Measurements from ENCODE around the gene UGT2A3.

DNA sequence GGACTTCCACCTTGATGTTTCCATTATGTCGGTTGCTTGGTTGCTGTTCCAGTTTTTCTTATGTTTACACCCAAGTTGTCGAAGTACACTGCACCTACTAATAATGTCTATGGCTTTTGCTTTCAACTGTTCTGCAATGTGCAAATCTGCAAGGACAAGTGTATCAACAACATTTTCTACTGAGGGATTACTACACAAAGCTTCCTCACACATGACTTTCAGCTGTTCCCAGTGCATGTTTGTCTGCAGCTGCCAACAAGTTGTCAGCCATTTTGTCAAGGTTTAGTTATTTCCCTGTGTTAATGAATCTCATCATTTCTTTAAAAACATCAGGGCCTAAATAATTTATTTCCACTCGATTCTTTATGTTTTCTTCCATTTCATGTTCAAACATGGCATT lies 45.4 kb upstream of the UGT2A3 start:
- no peak for TF ChIP-seq POLR2AphosphoS5 (IDR thresholded peaks at IDR 0.05; ENCODE audit: insufficient read depth in 1 of 2, low read depth in 1 of 2)
- TF ChIP-seq, protein P1, sequence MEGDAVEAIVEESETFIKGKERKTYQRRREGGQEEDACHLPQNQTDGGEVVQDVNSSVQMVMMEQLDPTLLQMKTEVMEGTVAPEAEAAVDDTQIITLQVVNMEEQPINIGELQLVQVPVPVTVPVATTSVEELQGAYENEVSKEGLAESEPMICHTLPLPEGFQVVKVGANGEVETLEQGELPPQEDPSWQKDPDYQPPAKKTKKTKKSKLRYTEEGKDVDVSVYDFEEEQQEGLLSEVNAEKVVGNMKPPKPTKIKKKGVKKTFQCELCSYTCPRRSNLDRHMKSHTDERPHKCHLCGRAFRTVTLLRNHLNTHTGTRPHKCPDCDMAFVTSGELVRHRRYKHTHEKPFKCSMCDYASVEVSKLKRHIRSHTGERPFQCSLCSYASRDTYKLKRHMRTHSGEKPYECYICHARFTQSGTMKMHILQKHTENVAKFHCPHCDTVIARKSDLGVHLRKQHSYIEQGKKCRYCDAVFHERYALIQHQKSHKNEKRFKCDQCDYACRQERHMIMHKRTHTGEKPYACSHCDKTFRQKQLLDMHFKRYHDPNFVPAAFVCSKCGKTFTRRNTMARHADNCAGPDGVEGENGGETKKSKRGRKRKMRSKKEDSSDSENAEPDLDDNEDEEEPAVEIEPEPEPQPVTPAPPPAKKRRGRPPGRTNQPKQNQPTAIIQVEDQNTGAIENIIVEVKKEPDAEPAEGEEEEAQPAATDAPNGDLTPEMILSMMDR (IDR thresholded peaks at IDR 0.05), result no peak

All from vagina (tissue), 2 donors.